ENCODE data around the gene MAN2A1.
"Not testable (repeated sequence)": the region's sequence is repeated elsewhere in the genome, so short reads cannot be mapped to it uniquely, and the experiment has no call there.

Gene MAN2A1

GRCh38 chr5:109876941-109877669 is 187.4 kb downstream of the MAN2A1 start:
- DNase-seq, result no peak

DNA sequence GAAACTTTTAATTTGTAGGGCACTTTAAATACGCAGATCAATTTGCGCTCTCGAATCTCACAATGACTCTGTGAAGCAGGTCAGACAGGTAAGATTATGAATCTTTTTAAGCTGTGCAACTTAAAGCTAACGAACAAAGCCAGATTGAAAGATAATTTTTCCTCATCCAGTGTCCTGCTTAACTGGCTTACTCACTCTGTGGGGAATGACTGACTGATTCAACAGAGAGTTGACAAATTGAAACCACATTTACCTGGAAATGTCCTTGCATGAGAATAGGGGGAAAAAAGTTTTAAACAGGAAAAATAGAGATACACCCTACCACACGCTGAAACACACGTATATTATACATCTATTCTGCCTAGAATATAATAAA is 187.9 kb downstream of the MAN2A1 start:
- no peak for DNase-seq

DNA sequence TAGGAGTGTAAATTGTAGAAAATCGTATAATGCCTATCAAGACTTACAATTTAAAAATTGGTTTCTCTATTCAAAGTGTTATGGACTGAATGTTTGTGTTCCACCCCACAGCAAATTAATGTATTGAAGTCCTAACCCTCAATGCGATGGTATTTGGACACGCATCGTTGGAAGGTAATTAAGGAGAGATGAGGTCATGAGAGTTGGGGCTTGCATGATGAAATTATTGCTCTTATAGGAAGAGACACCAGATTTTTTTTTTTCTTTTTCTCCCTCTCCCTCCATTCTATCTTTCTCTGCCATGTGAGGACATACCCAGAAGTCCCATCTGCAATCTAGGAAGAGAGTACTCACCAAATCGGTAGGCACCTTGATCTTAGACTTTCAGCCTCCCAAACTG is 189.2 kb downstream of the MAN2A1 start:
- no peak for DNase-seq

- no peak for DNase-seq
Measured at GRCh38 chr5:109880907-109881685, 191.4 kb downstream of the MAN2A1 start.

DNA sequence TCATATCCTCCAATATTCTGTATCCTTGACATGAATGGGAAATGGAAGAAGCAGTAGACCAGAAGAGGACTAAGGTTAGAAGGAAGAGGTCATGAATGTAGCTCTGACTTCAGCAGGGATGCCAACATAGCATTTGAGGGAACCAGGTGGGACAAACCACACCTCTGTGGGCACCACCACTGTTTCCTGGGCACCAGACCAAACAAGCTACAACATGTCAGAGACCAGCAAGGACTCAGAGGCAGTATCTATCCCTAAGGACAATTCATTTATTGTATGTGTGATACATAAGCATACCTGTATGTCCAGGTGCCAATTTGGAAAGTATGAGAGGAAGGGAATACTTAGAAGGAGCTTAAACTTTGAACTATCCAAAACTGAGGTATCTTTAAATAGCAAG is 192.8 kb downstream of the MAN2A1 start:
- no peak for DNase-seq

DNA sequence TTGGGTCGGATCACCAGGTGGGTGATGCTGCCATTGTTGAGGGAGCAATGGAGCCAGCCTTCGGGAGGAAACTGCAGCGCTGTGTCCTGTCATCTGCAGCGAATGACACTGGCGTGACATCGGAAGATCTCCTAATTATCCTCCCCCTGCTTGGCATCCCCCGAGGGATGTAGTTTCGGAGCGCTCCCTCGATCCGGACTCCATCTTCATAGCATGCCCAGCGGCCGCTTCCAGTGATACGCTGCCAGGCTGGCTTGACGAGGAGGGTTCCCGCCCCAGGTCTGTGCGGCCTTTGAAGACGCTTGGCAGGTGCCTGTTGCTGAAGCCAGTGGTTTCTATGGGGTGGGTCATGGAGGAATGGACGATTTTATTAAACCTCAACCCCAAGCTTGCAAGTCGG is 194.9 kb downstream of the MAN2A1 start:
- no peak for DNase-seq

GRCh38 chr5:109885205-109885604 is 195.5 kb downstream of the MAN2A1 start:
- no peak for DNase-seq

GRCh38 chr5:109888989-109889388 is 199.3 kb downstream of the MAN2A1 start:
- no peak for DNase-seq

DNA sequence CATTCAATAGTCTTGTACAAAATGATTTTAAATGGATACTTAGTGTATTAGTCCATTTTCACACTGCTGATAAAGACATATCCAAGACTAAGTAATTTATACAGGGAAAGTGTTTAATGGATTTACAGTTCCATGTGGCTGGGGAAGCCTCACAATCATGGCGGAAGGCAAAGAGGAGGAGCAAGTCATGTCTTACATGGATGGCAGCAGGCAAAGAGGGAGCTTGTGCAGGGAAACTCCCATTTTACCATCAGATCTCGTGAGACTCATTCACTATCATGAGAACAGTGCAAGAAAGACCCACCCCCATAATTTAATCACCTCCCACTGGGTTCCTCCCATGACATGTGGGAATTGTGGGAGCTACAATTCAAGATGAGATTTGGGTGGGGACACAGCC is 203.5 kb downstream of the MAN2A1 start:
- DNase-seq, result not testable (repeated sequence)

DNA sequence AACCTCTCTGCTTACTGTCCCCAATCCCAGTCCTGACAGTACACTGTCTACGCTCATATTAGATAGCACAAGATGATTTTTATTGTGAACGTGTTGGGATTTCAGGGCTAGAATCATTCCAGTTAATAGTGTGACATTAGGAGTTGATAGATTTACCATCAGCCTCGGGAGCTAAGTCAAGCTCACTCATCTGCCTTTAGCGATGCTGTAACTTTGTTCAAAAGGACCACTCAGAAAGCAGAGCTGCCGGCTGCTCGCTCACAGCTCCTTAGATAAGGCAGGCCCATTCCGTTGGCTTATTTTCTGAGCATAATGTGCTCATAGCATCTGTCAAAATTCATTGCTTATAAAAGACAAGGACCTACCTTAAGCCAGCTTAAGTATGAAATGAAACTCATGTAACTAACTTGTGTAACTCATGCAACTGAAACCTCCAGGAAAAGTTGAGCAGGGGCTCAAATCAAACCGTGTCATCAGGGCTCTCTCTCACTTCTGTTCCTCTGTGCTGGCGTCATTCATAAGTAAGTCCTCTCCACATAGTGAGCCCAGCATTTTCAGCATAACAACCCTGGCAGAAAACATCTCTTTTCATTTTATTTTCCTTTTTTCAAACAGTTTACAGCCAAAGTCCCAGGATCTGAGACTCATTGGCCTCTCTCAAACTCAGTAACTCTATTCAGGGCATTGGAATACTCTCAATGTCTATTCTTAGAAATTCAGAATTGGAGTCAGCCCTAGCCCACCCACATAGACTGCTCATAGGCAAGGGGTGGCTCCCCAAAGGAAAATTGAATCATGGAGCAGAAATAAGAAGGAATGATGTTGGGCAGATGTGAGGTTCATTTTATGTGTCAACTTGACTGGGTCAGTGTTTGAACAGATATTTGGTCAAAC is 208.8 kb downstream of the MAN2A1 start:
- DNase-seq, result no peak

GRCh38 chr5:109899163-109899535 is 209.4 kb downstream of the MAN2A1 start:
- no peak for DNase-seq

DNA sequence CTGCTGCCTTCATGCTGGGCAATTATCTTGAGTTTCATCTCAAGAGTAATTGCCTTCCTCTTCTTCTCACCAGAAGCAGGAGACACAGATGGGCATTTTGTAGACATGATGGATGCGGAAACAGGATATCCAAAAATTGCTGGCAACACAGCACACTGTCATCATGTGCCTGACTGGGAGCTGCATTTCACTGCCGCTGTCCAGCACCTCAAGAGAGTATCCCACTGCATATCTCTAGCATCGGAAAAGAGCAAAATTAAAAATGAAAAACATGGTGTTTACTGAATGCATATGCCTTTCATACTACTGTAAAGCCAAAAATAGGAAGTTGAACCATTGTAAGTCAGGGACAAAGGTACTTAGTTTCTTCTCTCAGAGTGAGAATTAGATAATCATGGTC is 210.7 kb downstream of the MAN2A1 start:
- no peak for DNase-seq

DNA sequence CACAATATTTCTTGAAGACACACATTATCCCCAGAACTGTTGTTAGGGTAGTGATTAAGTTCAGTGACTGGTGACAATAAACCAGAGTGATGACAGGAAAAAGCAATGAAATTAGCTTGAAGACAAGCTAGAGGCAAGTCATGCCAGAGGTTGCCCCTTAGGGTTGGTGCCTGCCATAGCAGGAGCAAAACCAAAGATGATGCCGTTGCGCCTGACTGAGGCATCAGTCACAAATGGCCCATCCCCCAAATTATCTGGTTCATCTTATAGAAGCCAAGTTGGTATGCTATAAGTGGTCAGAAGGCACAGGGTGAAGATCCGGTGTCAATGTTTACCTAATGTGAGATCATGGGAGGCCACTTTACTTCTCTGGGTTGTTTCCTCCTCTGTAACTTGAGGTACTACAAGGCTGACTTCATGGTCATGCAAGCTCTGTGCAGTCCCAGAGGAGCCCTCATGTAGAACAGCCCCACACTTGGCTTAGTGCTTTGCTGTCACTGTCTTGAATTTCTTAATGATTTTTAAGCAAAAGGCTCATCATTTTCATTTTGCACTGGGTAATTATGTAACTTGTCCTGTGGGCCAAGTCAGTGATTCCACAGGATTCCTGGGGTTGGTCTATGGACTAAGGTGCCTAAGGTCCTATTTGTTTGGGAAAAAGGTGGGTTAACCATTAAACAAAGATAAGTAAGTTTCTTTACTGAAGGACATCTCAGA is 211.3 kb downstream of the MAN2A1 start:
- DNase-seq, result no peak

GRCh38 chr5:109901628-109901981 is 211.9 kb downstream of the MAN2A1 start:
- no peak for DNase-seq

GRCh38 chr5:109903061-109903460 is 213.3 kb downstream of the MAN2A1 start:
- DNase-seq, result no peak

DNA sequence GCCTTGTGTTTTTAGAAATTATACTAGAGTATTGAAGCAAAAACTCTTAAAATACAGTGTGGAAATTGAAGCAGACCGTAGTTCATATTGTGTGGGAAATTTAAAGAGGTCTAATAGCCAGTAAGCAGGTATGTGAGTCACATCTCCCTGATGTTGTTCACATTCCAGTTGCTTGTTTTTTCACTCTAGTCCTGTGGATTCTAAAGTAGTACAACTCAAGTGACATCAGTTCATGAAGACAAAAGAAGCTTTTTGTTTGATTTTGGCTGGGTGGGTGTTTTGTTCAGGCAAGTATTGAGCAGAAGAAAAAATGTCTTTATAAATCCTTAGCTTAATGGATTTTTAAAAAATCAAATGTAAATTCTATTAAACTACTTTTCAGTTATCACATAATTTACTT is 216.2 kb downstream of the MAN2A1 start:
- no peak for DNase-seq

DNA sequence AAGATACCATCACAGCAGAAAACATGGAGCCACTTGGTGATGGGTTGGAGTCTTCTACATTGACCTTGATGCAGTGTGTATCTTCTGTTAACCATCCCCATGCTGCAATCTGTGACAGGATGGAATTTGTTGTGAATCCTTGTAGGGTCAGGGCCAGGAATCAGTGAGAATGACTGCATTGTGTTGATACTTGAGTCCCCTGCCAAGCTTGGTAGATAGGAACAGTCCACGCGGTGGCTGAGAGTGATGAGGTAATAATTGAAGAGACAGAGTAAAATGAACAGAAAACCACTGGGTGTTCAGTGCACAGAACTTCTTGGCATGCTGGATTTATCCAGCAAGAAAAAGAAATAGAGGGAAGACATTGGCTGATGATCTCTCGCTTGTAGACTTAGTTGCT is 217.5 kb downstream of the MAN2A1 start:
- no peak for DNase-seq

GRCh38 chr5:109907731-109908130 is 218.0 kb downstream of the MAN2A1 start:
- DNase-seq, result no peak

- no peak for DNase-seq
Measured at GRCh38 chr5:109908366-109908765, 218.6 kb downstream of the MAN2A1 start.

- DNase-seq, result no peak
Measured at GRCh38 chr5:109910874-109911273, 221.1 kb downstream of the MAN2A1 start.

DNA sequence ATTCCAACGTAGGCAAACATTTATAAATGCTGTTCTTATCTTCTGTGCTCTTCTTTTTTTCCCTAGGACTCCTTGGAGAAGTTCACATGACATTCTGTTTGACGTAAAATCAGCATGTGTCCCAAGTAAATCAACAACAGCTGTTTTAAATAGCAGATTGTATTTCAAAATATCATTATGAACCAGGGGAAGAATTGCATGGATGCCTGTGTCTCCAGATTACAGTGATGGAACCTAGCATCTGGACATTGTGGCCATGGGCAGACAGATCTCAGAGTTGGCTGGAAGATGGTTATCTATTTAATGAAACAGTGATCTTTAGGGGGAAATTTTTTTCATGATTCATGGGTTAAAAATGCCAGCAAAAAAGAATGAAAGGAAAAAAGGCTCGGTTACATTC is 222.0 kb downstream of the MAN2A1 start:
- no peak for DNase-seq

- DNase-seq, result no peak
Measured at GRCh38 chr5:109914906-109915305, 225.2 kb downstream of the MAN2A1 start.
